Osteoblast (primary cell): ENCODE data around the gene CCDC66. TPM values are rescaled to one million over a fixed set of nuclear protein-coding genes. Genes with fewer than 3 reads are reported as not detected.
"Not testable (repeated sequence)": the region's sequence is repeated elsewhere in the genome, so short reads cannot be mapped to it uniquely, and the experiment has no call there.

Experiments
- DNase-seq: peaks from one replicate; pipeline ENCODE4 v3.0.0; 2011; ENCODE audit warnings: low spot score, mixed read lengths; ENCODE audit not compliant: insufficient read length; ENCODE audit errors: missing footprints
- H2AFZ ChIP-seq: 2 replicates; pipeline ENCODE4 v1.6.0; 2011; ENCODE audit warnings: mild to moderate bottlenecking, low read length
- H3K27ac ChIP-seq: 2 replicates; pipeline ENCODE4 v1.5.1; 2011; ENCODE audit warnings: mild to moderate bottlenecking, low read depth, low read length, moderate library complexity
- H3K27me3 ChIP-seq: 2 replicates; pipeline ENCODE4 v1.6.0; 2012; ENCODE audit warnings: mild to moderate bottlenecking, control low read depth, inconsistent platforms, low read length, moderate library complexity; ENCODE audit not compliant: insufficient read depth
- H3K36me3 ChIP-seq: 2 replicates; pipeline ENCODE4 v1.5.1; 2011; ENCODE audit warnings: mild to moderate bottlenecking, low read length, control low read depth, moderate library complexity; ENCODE audit not compliant: insufficient read depth
- H3K4me1 ChIP-seq: 2 replicates; pipeline ENCODE4 v1.5.1; 2011; ENCODE audit warnings: mild to moderate bottlenecking, low read length, control low read depth, moderate library complexity; ENCODE audit not compliant: insufficient read depth
- H3K4me2 ChIP-seq: 2 replicates; pipeline ENCODE4 v1.6.0; 2011; ENCODE audit warnings: mild to moderate bottlenecking, low read length; ENCODE audit not compliant: insufficient read depth
- H3K4me3 ChIP-seq: fragments of 200-600 bp; sonication (generic); 3 replicates; pipeline ENCODE4 v1.5.1; 2012; ENCODE audit warnings: mild to moderate bottlenecking, low read length, inconsistent platforms; ENCODE audit not compliant: insufficient read depth
- H3K79me2 ChIP-seq: 2 replicates; pipeline ENCODE4 v1.6.0; 2012; ENCODE audit warnings: mild to moderate bottlenecking, low read length, control low read depth, inconsistent platforms; ENCODE audit not compliant: insufficient read depth
- H3K9me3 ChIP-seq: 2 replicates; pipeline ENCODE4 v1.5.1; 2011; ENCODE audit warnings: low read depth, low read length, control low read depth
- H4K20me1 ChIP-seq: 2 replicates; pipeline ENCODE4 v1.6.0; 2012; ENCODE audit warnings: mild to moderate bottlenecking, low read length, control low read depth; ENCODE audit not compliant: insufficient read depth
- total RNA-seq: library from RNA; depleted of rRNA; stranded (reverse); fragments of >200 nt; gene quantifications from 2 replicates; pipeline ENCODE4 v1.2.3, GENCODE V29; 2012
- TF ChIP-seq, protein P1 (sequence below): IDR thresholded peaks from 2 replicates; pipeline ENCODE4 v1.5.1; 2011; ENCODE audit warnings: mild to moderate bottlenecking, low read depth, low read length, moderate library complexity; ENCODE audit errors: extremely low read depth

CCDC66 gene
- total RNA-seq, 1 donor = 34.7 TPM

DNA sequence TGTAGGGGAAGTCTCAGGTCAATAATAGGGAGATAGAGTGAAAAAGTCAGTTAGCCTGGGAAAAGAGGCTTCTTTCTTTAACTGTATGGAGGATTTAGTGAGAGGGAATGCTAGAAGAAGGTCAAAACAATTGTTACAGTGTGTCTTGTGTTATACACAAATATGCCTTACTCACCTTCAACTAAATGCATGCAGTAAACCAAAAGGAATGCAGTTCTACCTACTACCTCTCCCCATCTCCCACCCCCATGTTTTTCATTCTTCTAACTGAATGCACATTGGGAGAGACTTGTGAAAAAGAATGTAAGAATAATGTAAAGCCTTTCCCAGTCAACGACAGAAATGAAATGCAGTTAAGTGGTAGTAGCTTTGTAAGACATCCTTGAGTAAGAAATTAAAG, 33.8 kb downstream of the CCDC66 start:
- no peak for DNase-seq
- H3K4me1 ChIP-seq = no peaks in the 10 kb centered on the region
- no peaks in the 10 kb centered on the region for H3K9me3 ChIP-seq
- no peak overlapping the region for H3K27ac ChIP-seq
- H3K79me2 ChIP-seq = no peaks in the 10 kb centered on the region
- TF ChIP-seq, protein P1, sequence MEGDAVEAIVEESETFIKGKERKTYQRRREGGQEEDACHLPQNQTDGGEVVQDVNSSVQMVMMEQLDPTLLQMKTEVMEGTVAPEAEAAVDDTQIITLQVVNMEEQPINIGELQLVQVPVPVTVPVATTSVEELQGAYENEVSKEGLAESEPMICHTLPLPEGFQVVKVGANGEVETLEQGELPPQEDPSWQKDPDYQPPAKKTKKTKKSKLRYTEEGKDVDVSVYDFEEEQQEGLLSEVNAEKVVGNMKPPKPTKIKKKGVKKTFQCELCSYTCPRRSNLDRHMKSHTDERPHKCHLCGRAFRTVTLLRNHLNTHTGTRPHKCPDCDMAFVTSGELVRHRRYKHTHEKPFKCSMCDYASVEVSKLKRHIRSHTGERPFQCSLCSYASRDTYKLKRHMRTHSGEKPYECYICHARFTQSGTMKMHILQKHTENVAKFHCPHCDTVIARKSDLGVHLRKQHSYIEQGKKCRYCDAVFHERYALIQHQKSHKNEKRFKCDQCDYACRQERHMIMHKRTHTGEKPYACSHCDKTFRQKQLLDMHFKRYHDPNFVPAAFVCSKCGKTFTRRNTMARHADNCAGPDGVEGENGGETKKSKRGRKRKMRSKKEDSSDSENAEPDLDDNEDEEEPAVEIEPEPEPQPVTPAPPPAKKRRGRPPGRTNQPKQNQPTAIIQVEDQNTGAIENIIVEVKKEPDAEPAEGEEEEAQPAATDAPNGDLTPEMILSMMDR = no peak
- H3K4me2 ChIP-seq = no peak overlapping the region
- no peak overlapping the region for H3K4me3 ChIP-seq
- H3K27me3 ChIP-seq = no peaks in the 10 kb centered on the region
- peaks cover 8% of the 10 kb centered on the region for H3K36me3 ChIP-seq
- H4K20me1 ChIP-seq = no peaks in the 10 kb centered on the region
- H2AFZ ChIP-seq = no peak overlapping the region

- H4K20me1 ChIP-seq = no peaks in the 10 kb centered on the region
- no peak overlapping the region for H3K27ac ChIP-seq
- no peaks in the 10 kb centered on the region for H3K79me2 ChIP-seq
- H2AFZ ChIP-seq = no peak overlapping the region
- no peak overlapping the region for H3K4me3 ChIP-seq
- H3K27me3 ChIP-seq = no peaks in the 10 kb centered on the region
- H3K36me3 ChIP-seq = peaks cover 8% of the 10 kb centered on the region
- no peaks in the 10 kb centered on the region for H3K9me3 ChIP-seq
- no peak for DNase-seq
- H3K4me1 ChIP-seq = no peaks in the 10 kb centered on the region
- H3K4me2 ChIP-seq = no peak overlapping the region
- TF ChIP-seq, protein P1 = no peak
Measured at GRCh38 chr3:56591262-56591661, 34.3 kb downstream of the CCDC66 start.

GRCh38 chr3:56593455-56594158, 36.6 kb downstream of the CCDC66 start:
- Histone ChIP-seq H3K4me3 (no peak overlapping the region), H3K27ac (no peak overlapping the region), H2AFZ (no peak overlapping the region), H3K9me3 (no peaks in the 10 kb centered on the region), H3K4me2 (no peak overlapping the region), H3K27me3 (no peaks in the 10 kb centered on the region), H4K20me1 (peaks cover under 1% of the 10 kb centered on the region), H3K79me2 (peaks cover 3% of the 10 kb centered on the region), H3K4me1 (no peaks in the 10 kb centered on the region), H3K36me3 (peaks cover 8% of the 10 kb centered on the region)
- DNase-seq = no peak
- TF ChIP-seq, protein P1 = no peak

DNA sequence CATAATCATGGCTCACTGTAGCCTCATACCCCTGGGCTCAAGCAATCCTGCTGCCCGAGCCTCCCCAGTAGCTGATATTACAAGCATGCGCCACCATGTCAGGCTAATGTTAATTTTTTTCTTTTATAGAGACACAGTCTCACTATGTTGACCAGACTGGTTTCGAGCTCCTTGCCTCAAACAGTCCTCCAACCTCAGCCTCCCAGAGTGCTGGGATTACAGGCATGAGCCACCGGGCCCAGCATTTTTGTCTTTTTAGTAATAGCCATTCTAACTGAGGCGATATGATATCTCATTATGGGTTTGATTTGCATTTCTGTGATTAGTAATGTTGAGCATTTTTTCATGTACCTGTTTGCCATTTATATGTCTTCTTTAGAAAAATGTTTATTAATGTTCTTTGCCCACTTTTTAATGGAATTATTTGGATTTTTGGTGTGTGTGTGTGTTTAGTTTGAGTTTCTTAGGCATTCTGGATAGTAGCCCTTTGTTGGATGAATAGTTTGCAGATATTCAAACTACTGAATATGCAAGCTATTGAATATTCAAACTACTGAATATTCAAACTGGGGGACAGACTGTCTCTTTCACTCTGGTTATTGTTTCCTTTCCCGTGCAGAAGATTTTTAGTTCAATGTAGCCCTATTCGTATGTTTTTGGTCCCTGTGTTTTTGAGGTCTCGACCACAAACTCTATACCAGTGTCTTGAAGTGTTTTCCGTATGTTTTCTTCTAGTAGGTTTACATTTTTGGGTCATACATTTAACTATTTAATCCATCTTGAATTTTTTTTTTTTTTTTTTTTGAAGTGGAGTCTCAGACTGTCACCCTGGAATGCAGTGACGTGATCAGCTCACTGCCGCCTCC, 39.2 kb downstream of the CCDC66 start:
- TF ChIP-seq, protein P1 = no peak
- no peak for DNase-seq

DNA sequence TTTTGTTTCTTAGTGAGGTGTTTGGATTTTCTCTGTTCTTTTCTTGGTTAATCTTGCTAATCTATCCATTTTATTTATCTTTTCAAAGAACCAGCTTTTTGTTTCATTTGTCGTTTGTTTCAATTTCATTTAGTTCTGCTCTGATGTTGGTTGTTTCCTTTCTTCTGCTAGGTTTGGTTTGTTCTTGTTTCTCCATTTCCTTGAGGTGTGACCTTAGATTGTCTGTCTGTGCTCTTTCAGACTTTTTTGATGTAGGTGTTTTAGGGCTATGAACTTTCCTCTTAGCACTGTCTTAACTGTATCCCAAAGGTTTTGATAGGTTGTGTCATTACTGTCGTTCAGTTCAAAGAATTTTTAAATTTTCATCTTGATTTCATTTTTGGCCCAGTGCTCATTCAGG, 51.5 kb downstream of the CCDC66 start:
- H3K36me3 ChIP-seq, H3K4me2 ChIP-seq, H2AFZ ChIP-seq, H4K20me1 ChIP-seq, DNase-seq, H3K27ac ChIP-seq, H3K9me3 ChIP-seq, H3K4me3 ChIP-seq, H3K27me3 ChIP-seq, H3K4me1 ChIP-seq: not testable (repeated sequence)
- H3K79me2 ChIP-seq = peaks cover 11% of the 10 kb centered on the region

More for the DNA sequence above, 39.2 kb downstream of the CCDC66 start:
- H3K9me3 ChIP-seq = no peaks in the 10 kb centered on the region
- no peak overlapping the region for H3K27ac ChIP-seq
- H3K27me3 ChIP-seq = no peaks in the 10 kb centered on the region
- H3K36me3 ChIP-seq = peaks cover 8% of the 10 kb centered on the region
- no peaks in the 10 kb centered on the region for H3K4me1 ChIP-seq
- no peak overlapping the region for H2AFZ ChIP-seq
- H3K4me2 ChIP-seq = no peak overlapping the region
- peaks cover 4% of the 10 kb centered on the region for H4K20me1 ChIP-seq
- H3K4me3 ChIP-seq = no peak overlapping the region
- peaks cover 14% of the 10 kb centered on the region for H3K79me2 ChIP-seq
